Vagina (tissue), 2 donors: ENCODE data around the gene EMSY.

Experiments used
- POLR2A ChIP-seq, 2 donors: fragments of 450-650 bp; IDR thresholded peaks; one replicate each; pipeline ENCODE4 v1.6.1; 2017; ENCODE audit warnings: antibody characterized with exemption in 2 of 2, mild to moderate bottlenecking in 2 of 2, moderate library complexity in 2 of 2
- TF ChIP-seq, protein P1 (sequence below), 3 experiments: fragments of 450-650 bp in 2 of 3; fragments of 200-600 bp in 1 of 3; sonication (generic) in 1 of 3; IDR thresholded peaks; one replicate each; pipeline ENCODE4 v1.5.1; 2017 to 2019; ENCODE audit warnings: antibody characterized with exemption in 3 of 3, mild to moderate bottlenecking in 2 of 3, moderate library complexity in 2 of 3

GRCh38 chr11:76599041-76600013 lies 154.5 kb downstream of the EMSY start:
- TF ChIP-seq, protein P1, sequence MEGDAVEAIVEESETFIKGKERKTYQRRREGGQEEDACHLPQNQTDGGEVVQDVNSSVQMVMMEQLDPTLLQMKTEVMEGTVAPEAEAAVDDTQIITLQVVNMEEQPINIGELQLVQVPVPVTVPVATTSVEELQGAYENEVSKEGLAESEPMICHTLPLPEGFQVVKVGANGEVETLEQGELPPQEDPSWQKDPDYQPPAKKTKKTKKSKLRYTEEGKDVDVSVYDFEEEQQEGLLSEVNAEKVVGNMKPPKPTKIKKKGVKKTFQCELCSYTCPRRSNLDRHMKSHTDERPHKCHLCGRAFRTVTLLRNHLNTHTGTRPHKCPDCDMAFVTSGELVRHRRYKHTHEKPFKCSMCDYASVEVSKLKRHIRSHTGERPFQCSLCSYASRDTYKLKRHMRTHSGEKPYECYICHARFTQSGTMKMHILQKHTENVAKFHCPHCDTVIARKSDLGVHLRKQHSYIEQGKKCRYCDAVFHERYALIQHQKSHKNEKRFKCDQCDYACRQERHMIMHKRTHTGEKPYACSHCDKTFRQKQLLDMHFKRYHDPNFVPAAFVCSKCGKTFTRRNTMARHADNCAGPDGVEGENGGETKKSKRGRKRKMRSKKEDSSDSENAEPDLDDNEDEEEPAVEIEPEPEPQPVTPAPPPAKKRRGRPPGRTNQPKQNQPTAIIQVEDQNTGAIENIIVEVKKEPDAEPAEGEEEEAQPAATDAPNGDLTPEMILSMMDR (IDR thresholded peaks at IDR 0.05) = no peak
- no peak for TF ChIP-seq POLR2A (IDR thresholded peaks at IDR 0.05)
